HEK293 (cell line): ENCODE results near the gene TMEM250.
A peak's percentile ranks its signal among the peaks of the same experiment; 100 is the strongest.

Experiments used
- AEBP2 ChIP-seq: fragments of 450-650 bp; formaldehyde crosslinking; IDR thresholded peaks from 2 replicates; pipeline ENCODE4 v1.5.1; 2016; ENCODE audit warnings: missing biosample characterization, missing genetic modification characterization, borderline replicate concordance
- INSM2 ChIP-seq: fragments of 450-650 bp; formaldehyde crosslinking; IDR thresholded peaks from 2 replicates; pipeline ENCODE4 v1.5.1; 2016; ENCODE audit warnings: missing biosample characterization, missing genetic modification characterization
- MYNN ChIP-seq: fragments of 450-650 bp; formaldehyde crosslinking; IDR thresholded peaks from 2 replicates; pipeline ENCODE4 v1.5.1; 2016; ENCODE audit warnings: missing biosample characterization, missing genetic modification characterization, borderline replicate concordance
- PRDM1 ChIP-seq: fragments of 450-650 bp; formaldehyde crosslinking; IDR thresholded peaks from 2 replicates; pipeline ENCODE4; 2016; ENCODE audit warnings: missing biosample characterization, missing genetic modification characterization
- PRDM4 ChIP-seq: fragments of 450-650 bp; formaldehyde crosslinking; IDR thresholded peaks from 2 replicates; pipeline ENCODE4 v1.5.1; 2017; ENCODE audit warnings: missing biosample characterization, missing genetic modification characterization
- SP2 ChIP-seq: fragments of 450-650 bp; formaldehyde crosslinking; IDR thresholded peaks from 2 replicates; pipeline ENCODE4 v1.5.1; 2016; ENCODE audit warnings: missing biosample characterization, missing genetic modification characterization
- SP3 ChIP-seq: fragments of 450-650 bp; formaldehyde crosslinking; IDR thresholded peaks from 2 replicates; pipeline ENCODE4 v1.5.1; 2016; ENCODE audit warnings: missing biosample characterization, missing genetic modification characterization
- ZBTB20 ChIP-seq: fragments of 450-650 bp; formaldehyde crosslinking; IDR thresholded peaks from 2 replicates; pipeline ENCODE4 v1.5.1; 2016; ENCODE audit warnings: missing biosample characterization, missing genetic modification characterization
- ZBTB26 ChIP-seq: fragments of 450-650 bp; formaldehyde crosslinking; optimal IDR thresholded peaks from 2 replicates; pipeline ENCODE3; 2016; ENCODE audit warnings: missing biosample characterization, mild to moderate bottlenecking, missing genetic modification characterization
- ZBTB8A ChIP-seq: fragments of 450-650 bp; formaldehyde crosslinking; IDR thresholded peaks from 2 replicates; pipeline ENCODE4 v1.5.1; 2016; ENCODE audit warnings: missing biosample characterization, missing genetic modification characterization
- ZEB2 ChIP-seq: fragments of 450-650 bp; formaldehyde crosslinking; IDR thresholded peaks from 2 replicates; pipeline ENCODE4 v1.5.1; 2016; ENCODE audit warnings: missing biosample characterization, missing genetic modification characterization
- ZFHX2 ChIP-seq: fragments of 450-650 bp; formaldehyde crosslinking; conservative IDR thresholded peaks from 2 replicates; pipeline ENCODE4 v1.5.1; 2016; ENCODE audit warnings: missing biosample characterization, missing genetic modification characterization
- ZNF19 ChIP-seq: fragments of 450-650 bp; formaldehyde crosslinking; IDR thresholded peaks from 2 replicates; pipeline ENCODE4; 2016; ENCODE audit warnings: missing biosample characterization, missing genetic modification characterization, low read depth
- ZNF223 ChIP-seq: fragments of 450-650 bp; formaldehyde crosslinking; IDR thresholded peaks from 2 replicates; pipeline ENCODE4 v1.5.1; 2016; ENCODE audit warnings: missing biosample characterization, missing genetic modification characterization
- ZNF24 ChIP-seq: fragments of 450-650 bp; formaldehyde crosslinking; IDR thresholded peaks from 2 replicates; pipeline ENCODE4 v1.5.1; 2016; ENCODE audit warnings: missing biosample characterization, missing genetic modification characterization
- ZNF280C ChIP-seq: fragments of 450-650 bp; formaldehyde crosslinking; IDR thresholded peaks from 2 replicates; pipeline ENCODE4 v1.5.1; 2016; ENCODE audit warnings: missing biosample characterization, missing genetic modification characterization
- ZNF280D ChIP-seq: fragments of 450-650 bp; formaldehyde crosslinking; IDR thresholded peaks from 2 replicates; pipeline ENCODE4 v1.5.1; 2016; ENCODE audit warnings: missing biosample characterization, missing genetic modification characterization
- ZNF37A ChIP-seq: fragments of 450-650 bp; IDR thresholded peaks from 2 replicates; pipeline ENCODE4 v1.5.1; 2018; ENCODE audit warnings: missing biosample characterization, missing genetic modification characterization
- ZNF580 ChIP-seq: fragments of 450-650 bp; formaldehyde crosslinking; IDR thresholded peaks from 2 replicates; pipeline ENCODE4 v1.5.1; 2016; ENCODE audit warnings: missing biosample characterization, missing genetic modification characterization
- ZNF624 ChIP-seq: fragments of 450-650 bp; formaldehyde crosslinking; IDR thresholded peaks from 2 replicates; pipeline ENCODE4 v1.5.1; 2017; ENCODE audit warnings: missing biosample characterization, missing genetic modification characterization
- ZNF645 ChIP-seq: fragments of 450-650 bp; formaldehyde crosslinking; IDR thresholded peaks from 2 replicates; pipeline ENCODE4; 2016; ENCODE audit warnings: missing biosample characterization, missing genetic modification characterization
- ZNF701 ChIP-seq: fragments of 450-650 bp; formaldehyde crosslinking; IDR thresholded peaks from 2 replicates; pipeline ENCODE4 v1.5.1; 2016; ENCODE audit warnings: missing biosample characterization, missing genetic modification characterization
- ZNF747 ChIP-seq: fragments of 450-650 bp; formaldehyde crosslinking; IDR thresholded peaks from 2 replicates; pipeline ENCODE4 v1.5.1; 2016; ENCODE audit warnings: missing biosample characterization, missing genetic modification characterization
- ZNF768 ChIP-seq: fragments of 450-650 bp; formaldehyde crosslinking; IDR thresholded peaks from 2 replicates; pipeline ENCODE4 v1.5.1; 2018; ENCODE audit warnings: missing biosample characterization, mild to moderate bottlenecking, missing genetic modification characterization
- ZNF830 ChIP-seq: fragments of 450-650 bp; IDR thresholded peaks from 2 replicates; pipeline ENCODE4 v1.5.0; 2018; ENCODE audit warnings: missing biosample characterization, missing genetic modification characterization, low read depth, mild to moderate bottlenecking, moderate library complexity

Gene TMEM250

GRCh38 chr9:136095070-136096058 lies 23.3 kb downstream of the TMEM250 start, which contains the start of gene NACC2 (continued):
- TF ChIP-seq ZBTB20 (tag by site-specific recombination) (peak; percentile 81), ZNF768 (no peak), ZNF19 (no peak), ZNF280C (tag by site-specific recombination) (no peak), ZNF280D (tag by site-specific recombination) (no peak), INSM2 (no peak), ZEB2 (tag by site-specific recombination) (peak; percentile 32; the same call in 1 of the 2 replicates), MYNN (tag by site-specific recombination) (no peak), ZNF701 (tag by site-specific recombination) (no peak), ZNF24 (no peak), ZFHX2 (tag by site-specific recombination) (no peak), ZNF37A (no peak), ZNF223 (no peak), ZBTB26 (tag by site-specific recombination) (peak; percentile 75), SP3 (tag by site-specific recombination) (no peak), ZNF747 (no peak), ZBTB8A (tag by site-specific recombination) (peak; percentile 85), SP2 (tag by site-specific recombination) (0 out of 2 replicates have a peak, but pooled peaks have one; percentile 15), ZNF580 (no peak), AEBP2 (tag by site-specific recombination) (no peak), ZNF624 (tag by site-specific recombination) (no peak), PRDM4 (tag by site-specific recombination) (no peak), ZNF645 (no peak), PRDM1 (tag by site-specific recombination) (no peak), ZNF830 (tag by site-specific recombination) (no peak)
